ENCODE data around the gene TRMT2A.

- TF ChIP-seq CTCF (IDR thresholded peaks at IDR 0.05; ENCODE audit: insufficient read depth, low read length, poor library complexity, severe bottlenecking) = no peak
- TF ChIP-seq EZH2phosphoT487 (conservative IDR thresholded peaks at IDR 0.05; ENCODE audit: low read length) = no peak
Measured at GRCh38 chr22:20117633-20118299, 740 bp upstream of the TRMT2A start.

Data from SU-DHL-6 (cell line).